H9 (cell line): ENCODE measurements around the gene ITGAX. TPM values are rescaled to one million over a fixed set of nuclear protein-coding genes. Genes with fewer than 3 reads are reported as not detected.

ENCODE experiments used
- DNase-seq: peaks from one replicate; pipeline ENCODE4 v3.0.0-alpha.2; 2017
- H2AFZ ChIP-seq: one replicate; pipeline ENCODE4 v1.6.1; 2013; ENCODE audit warnings: mild to moderate bottlenecking, low read length, control low read depth, moderate library complexity
- H2AK5ac ChIP-seq: 2 replicates; pipeline ENCODE4 v1.6.1; 2013; ENCODE audit warnings: low read length, control low read depth, mixed read lengths; ENCODE audit not compliant: insufficient read length
- H2BK120ac ChIP-seq: one replicate; pipeline ENCODE4 v1.6.1; 2013; ENCODE audit warnings: low read depth, mild to moderate bottlenecking, low read length, control low read depth, inconsistent platforms; ENCODE audit not compliant: poor library complexity, severe bottlenecking
- H2BK12ac ChIP-seq: 2 replicates; pipeline ENCODE4 v1.6.1; 2013; ENCODE audit warnings: low read length, control low read depth, mixed read lengths, low read depth; ENCODE audit not compliant: insufficient read length
- H2BK15ac ChIP-seq: 2 replicates; pipeline ENCODE4 v1.6.1; 2013; ENCODE audit warnings: low read depth, low read length, control low read depth
- H2BK20ac ChIP-seq: one replicate; pipeline ENCODE4 v1.6.1; 2013; ENCODE audit warnings: low read depth, mild to moderate bottlenecking, low read length, control low read depth, inconsistent platforms; ENCODE audit not compliant: poor library complexity, severe bottlenecking
- H2BK5ac ChIP-seq: 2 replicates; pipeline ENCODE4 v1.6.1; 2013; ENCODE audit warnings: low read length, control low read depth, mixed read lengths; ENCODE audit not compliant: insufficient read length
- H3K14ac ChIP-seq: 2 replicates; pipeline ENCODE4 v1.6.1; 2013; ENCODE audit warnings: low read length, control low read depth; ENCODE audit not compliant: insufficient read depth
- H3K18ac ChIP-seq: 2 replicates; pipeline ENCODE4 v1.6.1; 2013; ENCODE audit warnings: low read depth, mild to moderate bottlenecking, mixed read lengths, low read length, control low read depth; ENCODE audit not compliant: insufficient read length
- H3K23ac ChIP-seq: 2 replicates; pipeline ENCODE4 v1.6.1; 2013; ENCODE audit warnings: low read length, control low read depth, mixed read lengths, low read depth; ENCODE audit not compliant: insufficient read length
- H3K23me2 ChIP-seq: 2 replicates; pipeline ENCODE4 v1.6.1; 2013; ENCODE audit warnings: low read depth, mild to moderate bottlenecking, mixed read lengths, low read length, control low read depth; ENCODE audit not compliant: insufficient read length, poor library complexity, severe bottlenecking
- H3K27ac ChIP-seq: 2 replicates; pipeline ENCODE4 v1.5.1; 2013; ENCODE audit warnings: low read length, control low read depth, mixed read lengths, low read depth; ENCODE audit not compliant: insufficient read length
- H3K27me3 ChIP-seq: 2 replicates; pipeline ENCODE4 v1.6.1; 2013; ENCODE audit warnings: low read length, control low read depth, inconsistent platforms; ENCODE audit not compliant: insufficient read depth
- H3K4ac ChIP-seq: 2 replicates; pipeline ENCODE4 v1.6.1; 2013; ENCODE audit warnings: low read depth, mild to moderate bottlenecking, control low read depth, inconsistent platforms, low read length, moderate library complexity
- H3K4me1 ChIP-seq: 2 replicates; pipeline ENCODE4 v1.6.1; 2013; ENCODE audit warnings: low read length, control low read depth, inconsistent platforms; ENCODE audit not compliant: insufficient read depth
- H3K4me2 ChIP-seq: 2 replicates; pipeline ENCODE4 v1.6.1; 2013; ENCODE audit warnings: low read length, control low read depth, mixed read lengths; ENCODE audit not compliant: insufficient read length, insufficient read depth
- H3K56ac ChIP-seq: 2 replicates; pipeline ENCODE4 v1.6.1; 2013; ENCODE audit warnings: low read depth, mild to moderate bottlenecking, mixed read lengths, low read length, control low read depth; ENCODE audit not compliant: insufficient read length
- H3K79me1 ChIP-seq: 2 replicates; pipeline ENCODE4 v1.6.1; 2013; ENCODE audit warnings: low read depth, mild to moderate bottlenecking, moderate library complexity, low read length, control low read depth, inconsistent platforms; ENCODE audit not compliant: insufficient read depth, poor library complexity, severe bottlenecking
- H3K79me2 ChIP-seq: 2 replicates; pipeline ENCODE4 v1.6.1; 2013; ENCODE audit warnings: low read length, control low read depth, inconsistent platforms; ENCODE audit not compliant: insufficient read depth
- H3K9ac ChIP-seq: 2 replicates; pipeline ENCODE4 v1.6.1; 2013; ENCODE audit warnings: low read length, control low read depth, mixed read lengths; ENCODE audit not compliant: insufficient read length; ENCODE audit errors: extremely low read depth
- H3K9me3 ChIP-seq: one replicate; pipeline ENCODE4 v1.6.1; 2013; ENCODE audit warnings: low read depth, low read length, inconsistent platforms; ENCODE audit not compliant: control insufficient read depth
- H3T11ph ChIP-seq: one replicate; pipeline ENCODE4 v1.6.1; 2013; ENCODE audit warnings: mild to moderate bottlenecking, low read length, control low read depth, inconsistent platforms
- H4K20me1 ChIP-seq: one replicate; pipeline ENCODE4 v1.6.1; 2013; ENCODE audit not compliant: control insufficient read depth, insufficient read length, insufficient read depth
- H4K5ac ChIP-seq: 2 replicates; pipeline ENCODE4 v1.6.1; 2013; ENCODE audit warnings: low read depth, mild to moderate bottlenecking, mixed read lengths, low read length, control low read depth; ENCODE audit not compliant: insufficient read length
- H4K8ac ChIP-seq: replicated peaks from 2 replicates; pipeline ENCODE4 v1.6.1; 2013; ENCODE audit warnings: low read length, control low read depth, mixed read lengths, low read depth; ENCODE audit not compliant: insufficient read length
- H4K91ac ChIP-seq: 2 replicates; pipeline ENCODE4 v1.6.1; 2013; ENCODE audit warnings: low read depth, mild to moderate bottlenecking, moderate library complexity, mixed read lengths, low read length, control low read depth; ENCODE audit not compliant: insufficient read length
- H3K27ac Mint-ChIP-seq, 3 experiments: 2 replicates in 2 of 3; 3 replicates in 1 of 3; pipeline ENCODE4 v1.8.0; 2020 to 2021; ENCODE audit warnings: mixed read lengths in 3 of 3, mild to moderate bottlenecking in 1 of 3, moderate library complexity in 1 of 3
- H3K27me3 Mint-ChIP-seq: 2 replicates; pipeline ENCODE4 v1.8.0; 2021; ENCODE audit warnings: low read depth, mild to moderate bottlenecking, moderate library complexity, mixed read lengths
- H3K36me3 Mint-ChIP-seq, 3 experiments: 2 replicates in 2 of 3; 3 replicates in 1 of 3; pipeline ENCODE4 v1.8.0; 2020 to 2021; ENCODE audit warnings: low read depth in 3 of 3, mixed read lengths in 3 of 3; ENCODE audit not compliant: insufficient read depth in 1 of 3
- H3K4me1 Mint-ChIP-seq, 2 experiments: 2 replicates each; pipeline ENCODE4 v1.8.0; 2020; ENCODE audit warnings: mixed read lengths in 2 of 2
- H3K4me3 Mint-ChIP-seq, 2 experiments: 2 replicates in 1 of 2; 3 replicates in 1 of 2; pipeline ENCODE4 v1.8.0; 2020 to 2021; ENCODE audit warnings: mild to moderate bottlenecking in 2 of 2, mixed read lengths in 2 of 2, moderate library complexity in 1 of 2
- H3K9me3 Mint-ChIP-seq, 2 experiments: 2 replicates in 1 of 2; 3 replicates in 1 of 2; pipeline ENCODE4 v1.8.0; 2020; ENCODE audit warnings: mild to moderate bottlenecking in 2 of 2, mixed read lengths in 2 of 2, moderate library complexity in 1 of 2
- CTCF ChIP-seq: fragments of 200-600 bp; sonication (generic); conservative IDR thresholded peaks from 3 replicates; pipeline ENCODE4 v1.8.0; 2021; ENCODE audit warnings: antibody characterized with exemption, mild to moderate bottlenecking
- WGBS: extraction: QIAGEN DNeasy Blood & Tissue Kit; methylation state at CpG from one replicate; pipeline ENCODE4 v1.1.7; 2013; ENCODE audit warnings: missing lambda C conversion rate, low lambda C conversion rate, mixed read lengths; ENCODE audit not compliant: insufficient read length; ENCODE audit errors: extremely low coverage; 5-methylcytosine and 5-hydroxymethylcytosine counted together
- total RNA-seq: library from RNA; stranded (reverse); gene quantifications from 2 replicates; pipeline ENCODE4 v1.2.1, GENCODE V29; 2021

Gene ITGAX
- total RNA-seq, 1 experiment from 2014 or later, result 0.28 TPM

DNA sequence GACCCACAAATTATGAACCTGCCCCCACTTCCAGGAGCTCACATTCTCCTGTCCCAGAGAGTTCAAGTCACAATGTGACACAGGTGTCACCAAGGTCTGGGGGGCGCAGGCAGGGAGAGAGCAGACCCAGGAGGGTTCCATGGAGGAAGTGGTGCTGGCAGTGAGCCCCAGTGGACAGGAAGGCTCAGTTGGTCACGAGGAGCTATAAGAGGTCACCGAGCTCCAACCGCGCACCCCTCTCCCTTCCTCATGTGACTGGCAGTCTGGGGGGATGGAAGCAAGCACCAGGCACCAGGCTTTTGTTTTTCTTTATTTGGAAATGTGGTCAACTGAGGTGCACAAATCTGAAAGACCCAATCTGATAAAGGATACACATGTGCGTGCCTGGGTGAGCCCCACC, 40.7 kb downstream of the ITGAX start:
- H2BK20ac ChIP-seq, result no peak overlapping the region
- no peaks in the 10 kb centered on the region for H4K20me1 ChIP-seq
- no peak overlapping the region for H3K4me2 ChIP-seq
- no peaks in the 10 kb centered on the region for H3K9me3 ChIP-seq
- peaks cover 0 to 4% (median 0%) of the 10 kb centered on the region in 3 experiments; a peak in 2 of 7 replicates for H3K36me3 Mint-ChIP-seq
- no peaks in the 10 kb centered on the region for H3K4me1 ChIP-seq
- H3K9ac ChIP-seq, result no peak overlapping the region
- H3K9me3 Mint-ChIP-seq, result peaks cover 0 to 3% of the 10 kb centered on the region in 2 experiments; a peak in 1 of 5 replicates
- no peak overlapping the region for H2BK15ac ChIP-seq
- H4K8ac ChIP-seq, result no peak overlapping the region
- no peak overlapping the region for H4K5ac ChIP-seq
- H3K4me3 Mint-ChIP-seq, result no peak overlapping the region
- no peak overlapping the region for H3K27ac Mint-ChIP-seq
- no peak overlapping the region for H3K56ac ChIP-seq
- no peak overlapping the region for H3T11ph ChIP-seq
- no peak overlapping the region for H2AK5ac ChIP-seq
- H3K23ac ChIP-seq, result no peak overlapping the region
- no peak overlapping the region for H2AFZ ChIP-seq
- no peak overlapping the region for H2BK120ac ChIP-seq
- no peak overlapping the region for H3K4ac ChIP-seq
- H2BK5ac ChIP-seq, result no peak overlapping the region
- H3K27me3 ChIP-seq, result no peaks in the 10 kb centered on the region
- DNase-seq, result no peak
- H2BK12ac ChIP-seq, result no peak overlapping the region
- no peak overlapping the region; the same call in 1 of the 2 replicates for H3K14ac ChIP-seq
- H3K27ac ChIP-seq, result no peak overlapping the region
- no peak for TF ChIP-seq CTCF
- H3K79me1 ChIP-seq, result no peaks in the 10 kb centered on the region
- H4K91ac ChIP-seq, result no peak overlapping the region
- H3K18ac ChIP-seq, result no peak overlapping the region
- H3K4me1 Mint-ChIP-seq, result peaks cover 6 to 7% of the 10 kb centered on the region in 2 experiments
- no peaks in the 10 kb centered on the region for H3K79me2 ChIP-seq
- no CpG with 5 or more reads among the region's 6 CpGs for WGBS
- H3K23me2 ChIP-seq, result no peaks in the 10 kb centered on the region
- H3K27me3 Mint-ChIP-seq, result peaks cover 7% of the 10 kb centered on the region
